ENCODE measurements around the gene LRRC73. TPM values are rescaled to one million over a fixed set of nuclear protein-coding genes. Genes with fewer than 3 reads are reported as not detected.
A peak's percentile ranks its signal among the peaks of the same experiment; 100 is the strongest.

The LRRC73 gene
- total RNA-seq, 1 experiment from 2014 or later = 1.4 TPM

DNA sequence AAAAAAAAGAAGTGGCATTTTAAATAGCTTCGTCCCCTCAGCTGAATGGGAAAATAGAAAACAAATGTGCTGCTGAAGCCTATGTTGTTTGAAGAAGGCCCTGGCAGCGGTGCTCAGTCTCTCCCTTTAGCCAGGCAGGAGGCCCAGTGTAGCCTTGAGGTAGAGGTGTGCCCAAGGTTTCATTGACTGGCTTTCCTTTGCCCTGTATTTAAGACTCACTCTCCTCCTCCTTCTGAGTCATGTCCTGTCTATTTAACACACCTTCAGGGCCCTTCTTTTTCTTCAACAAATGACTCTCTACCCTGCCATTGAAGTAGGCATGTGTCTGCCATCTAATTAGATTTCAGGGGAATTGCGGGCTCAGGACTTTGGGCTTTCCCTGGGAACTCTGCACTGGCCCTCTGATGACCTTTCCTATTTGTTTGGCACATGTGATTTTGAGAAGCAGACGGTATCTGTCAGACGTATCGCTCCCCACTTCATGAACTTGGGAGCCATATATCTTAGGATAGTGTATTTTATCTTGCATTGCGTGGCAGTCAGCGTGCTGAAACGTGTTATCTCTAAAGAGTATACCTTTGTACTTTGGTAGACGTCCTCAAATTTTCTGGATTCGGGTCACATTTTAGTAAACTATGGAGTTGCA lies 28.4 kb downstream of the LRRC73 start:
- H3K27me3 Mint-ChIP-seq (ENCODE audit: low read depth) = no peaks in the 10 kb centered on the region
- ChIA-PET CTCF (interaction anchor here (0.6 to 2.8 kb wide), 7 partner anchors 8 to 654 kb away, joined by 3 to 15 read pairs (median 3); no protein-coding TSS in a partner anchor), POLR2A (interaction anchor here (0.7 kb wide), 1 partner anchor 209 kb away, joined by 3 read pairs; no protein-coding TSS in a partner anchor)
- H3K4me1 Mint-ChIP-seq = peaks cover 51% of the 10 kb centered on the region
- H3K36me3 Mint-ChIP-seq = peaks cover 2% of the 10 kb centered on the region; the same call in 1 of the 2 replicates
- H3K9me3 Mint-ChIP-seq = no peaks in the 10 kb centered on the region
- peak; percentile 5; the same call in 1 of the 2 replicates for ATAC-seq
- H3K4me3 Mint-ChIP-seq = peak overlapping the region; percentile 12
- DNase-seq (ENCODE audit: low spot score) = no peak
- peak overlapping the region; percentile 73 for H3K27ac Mint-ChIP-seq
- TF ChIP-seq HMGA2 (CRISPR knock-in tag; IDR thresholded peaks at IDR 0.05) (no peak), ZNF138 (CRISPR knock-in tag; conservative IDR thresholded peaks at IDR 0.05) (no peak), ZBTB21 (CRISPR knock-in tag; IDR thresholded peaks at IDR 0.05; ENCODE audit: borderline replicate concordance) (no peak), ZNF219 (CRISPR knock-in tag; IDR thresholded peaks at IDR 0.05; ENCODE audit: borderline replicate concordance) (no peak), FOXP1 (CRISPR knock-in tag; IDR thresholded peaks at IDR 0.05; ENCODE audit: borderline replicate concordance) (no peak), CREB1 (CRISPR knock-in tag; IDR thresholded peaks at IDR 0.05) (no peak), ZNF671 (CRISPR knock-in tag; IDR thresholded peaks at IDR 0.05) (no peak), KAT7 (CRISPR knock-in tag; IDR thresholded peaks at IDR 0.05; ENCODE audit: borderline replicate concordance) (no peak), NR1H2 (CRISPR knock-in tag; IDR thresholded peaks at IDR 0.05) (no peak), ZNF416 (CRISPR knock-in tag; IDR thresholded peaks at IDR 0.05) (no peak), SMAD3 (CRISPR knock-in tag; IDR thresholded peaks at IDR 0.05; ENCODE audit: borderline replicate concordance) (no peak)
- TF ChIP-seq, protein P1, sequence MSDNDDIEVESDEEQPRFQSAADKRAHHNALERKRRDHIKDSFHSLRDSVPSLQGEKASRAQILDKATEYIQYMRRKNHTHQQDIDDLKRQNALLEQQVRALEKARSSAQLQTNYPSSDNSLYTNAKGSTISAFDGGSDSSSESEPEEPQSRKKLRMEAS (CRISPR knock-in tag; IDR thresholded peaks at IDR 0.05) = no peak
- TF ChIP-seq, protein P2, sequence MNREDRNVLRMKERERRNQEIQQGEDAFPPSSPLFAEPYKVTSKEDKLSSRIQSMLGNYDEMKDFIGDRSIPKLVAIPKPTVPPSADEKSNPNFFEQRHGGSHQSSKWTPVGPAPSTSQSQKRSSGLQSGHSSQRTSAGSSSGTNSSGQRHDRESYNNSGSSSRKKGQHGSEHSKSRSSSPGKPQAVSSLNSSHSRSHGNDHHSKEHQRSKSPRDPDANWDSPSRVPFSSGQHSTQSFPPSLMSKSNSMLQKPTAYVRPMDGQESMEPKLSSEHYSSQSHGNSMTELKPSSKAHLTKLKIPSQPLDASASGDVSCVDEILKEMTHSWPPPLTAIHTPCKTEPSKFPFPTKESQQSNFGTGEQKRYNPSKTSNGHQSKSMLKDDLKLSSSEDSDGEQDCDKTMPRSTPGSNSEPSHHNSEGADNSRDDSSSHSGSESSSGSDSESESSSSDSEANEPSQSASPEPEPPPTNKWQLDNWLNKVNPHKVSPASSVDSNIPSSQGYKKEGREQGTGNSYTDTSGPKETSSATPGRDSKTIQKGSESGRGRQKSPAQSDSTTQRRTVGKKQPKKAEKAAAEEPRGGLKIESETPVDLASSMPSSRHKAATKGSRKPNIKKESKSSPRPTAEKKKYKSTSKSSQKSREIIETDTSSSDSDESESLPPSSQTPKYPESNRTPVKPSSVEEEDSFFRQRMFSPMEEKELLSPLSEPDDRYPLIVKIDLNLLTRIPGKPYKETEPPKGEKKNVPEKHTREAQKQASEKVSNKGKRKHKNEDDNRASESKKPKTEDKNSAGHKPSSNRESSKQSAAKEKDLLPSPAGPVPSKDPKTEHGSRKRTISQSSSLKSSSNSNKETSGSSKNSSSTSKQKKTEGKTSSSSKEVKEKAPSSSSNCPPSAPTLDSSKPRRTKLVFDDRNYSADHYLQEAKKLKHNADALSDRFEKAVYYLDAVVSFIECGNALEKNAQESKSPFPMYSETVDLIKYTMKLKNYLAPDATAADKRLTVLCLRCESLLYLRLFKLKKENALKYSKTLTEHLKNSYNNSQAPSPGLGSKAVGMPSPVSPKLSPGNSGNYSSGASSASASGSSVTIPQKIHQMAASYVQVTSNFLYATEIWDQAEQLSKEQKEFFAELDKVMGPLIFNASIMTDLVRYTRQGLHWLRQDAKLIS (CRISPR knock-in tag; IDR thresholded peaks at IDR 0.05; ENCODE audit: borderline replicate concordance) = no peak
- TF ChIP-seq, protein P3, sequence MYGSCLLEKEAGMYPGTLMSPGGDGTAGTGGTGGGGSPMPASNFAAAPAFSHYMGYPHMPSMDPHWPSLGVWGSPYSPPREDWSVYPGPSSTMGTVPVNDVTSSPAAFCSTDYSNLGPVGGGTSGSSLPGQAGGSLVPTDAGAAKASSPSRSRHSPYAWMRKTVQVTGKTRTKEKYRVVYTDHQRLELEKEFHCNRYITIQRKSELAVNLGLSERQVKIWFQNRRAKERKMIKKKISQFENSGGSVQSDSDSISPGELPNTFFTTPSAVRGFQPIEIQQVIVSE (CRISPR knock-in tag; IDR thresholded peaks at IDR 0.05; ENCODE audit: borderline replicate concordance) = no peak
- TF ChIP-seq, protein P4, sequence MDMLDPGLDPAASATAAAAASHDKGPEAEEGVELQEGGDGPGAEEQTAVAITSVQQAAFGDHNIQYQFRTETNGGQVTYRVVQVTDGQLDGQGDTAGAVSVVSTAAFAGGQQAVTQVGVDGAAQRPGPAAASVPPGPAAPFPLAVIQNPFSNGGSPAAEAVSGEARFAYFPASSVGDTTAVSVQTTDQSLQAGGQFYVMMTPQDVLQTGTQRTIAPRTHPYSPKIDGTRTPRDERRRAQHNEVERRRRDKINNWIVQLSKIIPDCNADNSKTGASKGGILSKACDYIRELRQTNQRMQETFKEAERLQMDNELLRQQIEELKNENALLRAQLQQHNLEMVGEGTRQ (CRISPR knock-in tag; IDR thresholded peaks at IDR 0.05) = no peak
- TF ChIP-seq, protein P5, sequence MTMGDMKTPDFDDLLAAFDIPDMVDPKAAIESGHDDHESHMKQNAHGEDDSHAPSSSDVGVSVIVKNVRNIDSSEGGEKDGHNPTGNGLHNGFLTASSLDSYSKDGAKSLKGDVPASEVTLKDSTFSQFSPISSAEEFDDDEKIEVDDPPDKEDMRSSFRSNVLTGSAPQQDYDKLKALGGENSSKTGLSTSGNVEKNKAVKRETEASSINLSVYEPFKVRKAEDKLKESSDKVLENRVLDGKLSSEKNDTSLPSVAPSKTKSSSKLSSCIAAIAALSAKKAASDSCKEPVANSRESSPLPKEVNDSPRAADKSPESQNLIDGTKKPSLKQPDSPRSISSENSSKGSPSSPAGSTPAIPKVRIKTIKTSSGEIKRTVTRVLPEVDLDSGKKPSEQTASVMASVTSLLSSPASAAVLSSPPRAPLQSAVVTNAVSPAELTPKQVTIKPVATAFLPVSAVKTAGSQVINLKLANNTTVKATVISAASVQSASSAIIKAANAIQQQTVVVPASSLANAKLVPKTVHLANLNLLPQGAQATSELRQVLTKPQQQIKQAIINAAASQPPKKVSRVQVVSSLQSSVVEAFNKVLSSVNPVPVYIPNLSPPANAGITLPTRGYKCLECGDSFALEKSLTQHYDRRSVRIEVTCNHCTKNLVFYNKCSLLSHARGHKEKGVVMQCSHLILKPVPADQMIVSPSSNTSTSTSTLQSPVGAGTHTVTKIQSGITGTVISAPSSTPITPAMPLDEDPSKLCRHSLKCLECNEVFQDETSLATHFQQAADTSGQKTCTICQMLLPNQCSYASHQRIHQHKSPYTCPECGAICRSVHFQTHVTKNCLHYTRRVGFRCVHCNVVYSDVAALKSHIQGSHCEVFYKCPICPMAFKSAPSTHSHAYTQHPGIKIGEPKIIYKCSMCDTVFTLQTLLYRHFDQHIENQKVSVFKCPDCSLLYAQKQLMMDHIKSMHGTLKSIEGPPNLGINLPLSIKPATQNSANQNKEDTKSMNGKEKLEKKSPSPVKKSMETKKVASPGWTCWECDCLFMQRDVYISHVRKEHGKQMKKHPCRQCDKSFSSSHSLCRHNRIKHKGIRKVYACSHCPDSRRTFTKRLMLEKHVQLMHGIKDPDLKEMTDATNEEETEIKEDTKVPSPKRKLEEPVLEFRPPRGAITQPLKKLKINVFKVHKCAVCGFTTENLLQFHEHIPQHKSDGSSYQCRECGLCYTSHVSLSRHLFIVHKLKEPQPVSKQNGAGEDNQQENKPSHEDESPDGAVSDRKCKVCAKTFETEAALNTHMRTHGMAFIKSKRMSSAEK (CRISPR knock-in tag; IDR thresholded peaks at IDR 0.05; ENCODE audit: borderline replicate concordance) = no peak
- TF ChIP-seq, protein P6, sequence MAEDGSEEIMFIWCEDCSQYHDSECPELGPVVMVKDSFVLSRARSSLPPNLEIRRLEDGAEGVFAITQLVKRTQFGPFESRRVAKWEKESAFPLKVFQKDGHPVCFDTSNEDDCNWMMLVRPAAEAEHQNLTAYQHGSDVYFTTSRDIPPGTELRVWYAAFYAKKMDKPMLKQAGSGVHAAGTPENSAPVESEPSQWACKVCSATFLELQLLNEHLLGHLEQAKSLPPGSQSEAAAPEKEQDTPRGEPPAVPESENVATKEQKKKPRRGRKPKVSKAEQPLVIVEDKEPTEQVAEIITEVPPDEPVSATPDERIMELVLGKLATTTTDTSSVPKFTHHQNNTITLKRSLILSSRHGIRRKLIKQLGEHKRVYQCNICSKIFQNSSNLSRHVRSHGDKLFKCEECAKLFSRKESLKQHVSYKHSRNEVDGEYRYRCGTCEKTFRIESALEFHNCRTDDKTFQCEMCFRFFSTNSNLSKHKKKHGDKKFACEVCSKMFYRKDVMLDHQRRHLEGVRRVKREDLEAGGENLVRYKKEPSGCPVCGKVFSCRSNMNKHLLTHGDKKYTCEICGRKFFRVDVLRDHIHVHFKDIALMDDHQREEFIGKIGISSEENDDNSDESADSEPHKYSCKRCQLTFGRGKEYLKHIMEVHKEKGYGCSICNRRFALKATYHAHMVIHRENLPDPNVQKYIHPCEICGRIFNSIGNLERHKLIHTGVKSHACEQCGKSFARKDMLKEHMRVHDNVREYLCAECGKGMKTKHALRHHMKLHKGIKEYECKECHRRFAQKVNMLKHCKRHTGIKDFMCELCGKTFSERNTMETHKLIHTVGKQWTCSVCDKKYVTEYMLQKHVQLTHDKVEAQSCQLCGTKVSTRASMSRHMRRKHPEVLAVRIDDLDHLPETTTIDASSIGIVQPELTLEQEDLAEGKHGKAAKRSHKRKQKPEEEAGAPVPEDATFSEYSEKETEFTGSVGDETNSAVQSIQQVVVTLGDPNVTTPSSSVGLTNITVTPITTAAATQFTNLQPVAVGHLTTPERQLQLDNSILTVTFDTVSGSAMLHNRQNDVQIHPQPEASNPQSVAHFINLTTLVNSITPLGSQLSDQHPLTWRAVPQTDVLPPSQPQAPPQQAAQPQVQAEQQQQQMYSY (CRISPR knock-in tag; IDR thresholded peaks at IDR 0.05) = no peak
- TF ChIP-seq, protein P7, sequence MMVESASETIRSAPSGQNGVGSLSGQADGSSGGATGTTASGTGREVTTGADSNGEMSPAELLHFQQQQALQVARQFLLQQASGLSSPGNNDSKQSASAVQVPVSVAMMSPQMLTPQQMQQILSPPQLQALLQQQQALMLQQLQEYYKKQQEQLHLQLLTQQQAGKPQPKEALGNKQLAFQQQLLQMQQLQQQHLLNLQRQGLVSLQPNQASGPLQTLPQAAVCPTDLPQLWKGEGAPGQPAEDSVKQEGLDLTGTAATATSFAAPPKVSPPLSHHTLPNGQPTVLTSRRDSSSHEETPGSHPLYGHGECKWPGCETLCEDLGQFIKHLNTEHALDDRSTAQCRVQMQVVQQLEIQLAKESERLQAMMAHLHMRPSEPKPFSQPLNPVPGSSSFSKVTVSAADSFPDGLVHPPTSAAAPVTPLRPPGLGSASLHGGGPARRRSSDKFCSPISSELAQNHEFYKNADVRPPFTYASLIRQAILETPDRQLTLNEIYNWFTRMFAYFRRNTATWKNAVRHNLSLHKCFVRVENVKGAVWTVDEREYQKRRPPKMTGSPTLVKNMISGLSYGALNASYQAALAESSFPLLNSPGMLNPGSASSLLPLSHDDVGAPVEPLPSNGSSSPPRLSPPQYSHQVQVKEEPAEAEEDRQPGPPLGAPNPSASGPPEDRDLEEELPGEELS (CRISPR knock-in tag; IDR thresholded peaks at IDR 0.05) = no peak
